HG02973 (cell line): Measurements from ENCODE around the gene CASR.
A peak's percentile ranks its signal among the peaks of the same experiment; 100 is the strongest.

Experiments
- ATAC-seq: cut with Tn5 transposase; IDR thresholded peaks from one replicate; pipeline ENCODE4 v1.9.1; 2021; ENCODE audit warnings: moderate library complexity; ENCODE audit not compliant: unreplicated experiment

CASR gene

GRCh38 chr3:122257644-122258364 lies 74.3 kb downstream of the CASR start:
- ATAC-seq = no peak

- no peak for ATAC-seq
Observed at GRCh38 chr3:122258757-122259371, 75.4 kb downstream of the CASR start.

GRCh38 chr3:122260206-122260605 lies 76.7 kb downstream of the CASR start:
- ATAC-seq = no peak

- no peak for ATAC-seq
Observed at GRCh38 chr3:122263058-122263457, 79.6 kb downstream of the CASR start.

- ATAC-seq = no peak
Observed at GRCh38 chr3:122263974-122264588, 80.6 kb downstream of the CASR start.

- no peak for ATAC-seq
Observed at GRCh38 chr3:122265957-122266356, 82.5 kb downstream of the CASR start.

GRCh38 chr3:122268257-122269024 lies 85.0 kb downstream of the CASR start:
- ATAC-seq = no peak

GRCh38 chr3:122269045-122269444 lies 85.6 kb downstream of the CASR start:
- no peak for ATAC-seq

- ATAC-seq = no peak
Observed at GRCh38 chr3:122271246-122271898, 87.9 kb downstream of the CASR start.

GRCh38 chr3:122272879-122273278 lies 89.4 kb downstream of the CASR start:
- ATAC-seq = no peak

GRCh38 chr3:122273498-122273897 lies 90.0 kb downstream of the CASR start:
- ATAC-seq = no peak

- ATAC-seq = no peak
Observed at GRCh38 chr3:122281891-122282290, 98.4 kb downstream of the CASR start.

GRCh38 chr3:122283796-122284445 lies 100.5 kb downstream of the CASR start:
- ATAC-seq = no peak

- ATAC-seq = no peak
Observed at GRCh38 chr3:122284486-122284885, 101.0 kb downstream of the CASR start.

- ATAC-seq = no peak
Observed at GRCh38 chr3:122294359-122294758, 110.9 kb downstream of the CASR start.

GRCh38 chr3:122295266-122296062 lies 112.0 kb downstream of the CASR start:
- ATAC-seq = no peak

GRCh38 chr3:122298239-122298638 lies 114.8 kb downstream of the CASR start:
- peak; percentile 64 for ATAC-seq

GRCh38 chr3:122299215-122299614 lies 115.7 kb downstream of the CASR start:
- ATAC-seq = no peak

GRCh38 chr3:122299872-122300460 lies 116.5 kb downstream of the CASR start:
- ATAC-seq = no peak
